NCI-H524 treated with DMSO at 0.1 percent for 48 hours (cell line): Measurements from ENCODE around the gene SLX9.
"Not testable (repeated sequence)": the region's sequence is repeated elsewhere in the genome, so short reads cannot be mapped to it uniquely, and the experiment has no call there.

Experiments
- DNase-seq: peaks from one replicate; lab custom pipeline; 2025; lab: John Stamatoyannopoulos, UW

Gene SLX9

DNA sequence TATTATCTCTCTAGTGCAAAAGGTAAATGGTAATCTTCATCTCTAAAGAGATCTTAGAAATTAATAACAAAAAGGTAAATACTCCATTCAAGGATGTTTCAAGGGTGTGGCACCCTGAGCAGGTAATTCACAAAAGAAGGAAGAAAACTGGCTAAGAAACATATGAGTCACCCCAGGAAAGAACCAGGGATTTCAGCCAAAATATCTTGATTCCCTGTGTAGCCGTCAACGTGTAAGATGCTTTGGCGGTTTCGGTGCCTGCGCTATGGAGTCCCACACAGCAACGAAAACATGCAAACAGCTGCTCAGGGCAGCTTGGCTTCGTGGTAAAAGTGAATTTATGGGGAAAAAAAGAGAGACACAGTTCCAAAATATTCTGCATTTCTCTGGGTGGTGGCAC, 22.9 kb upstream of the SLX9 start:
- no peak for DNase-seq

DNA sequence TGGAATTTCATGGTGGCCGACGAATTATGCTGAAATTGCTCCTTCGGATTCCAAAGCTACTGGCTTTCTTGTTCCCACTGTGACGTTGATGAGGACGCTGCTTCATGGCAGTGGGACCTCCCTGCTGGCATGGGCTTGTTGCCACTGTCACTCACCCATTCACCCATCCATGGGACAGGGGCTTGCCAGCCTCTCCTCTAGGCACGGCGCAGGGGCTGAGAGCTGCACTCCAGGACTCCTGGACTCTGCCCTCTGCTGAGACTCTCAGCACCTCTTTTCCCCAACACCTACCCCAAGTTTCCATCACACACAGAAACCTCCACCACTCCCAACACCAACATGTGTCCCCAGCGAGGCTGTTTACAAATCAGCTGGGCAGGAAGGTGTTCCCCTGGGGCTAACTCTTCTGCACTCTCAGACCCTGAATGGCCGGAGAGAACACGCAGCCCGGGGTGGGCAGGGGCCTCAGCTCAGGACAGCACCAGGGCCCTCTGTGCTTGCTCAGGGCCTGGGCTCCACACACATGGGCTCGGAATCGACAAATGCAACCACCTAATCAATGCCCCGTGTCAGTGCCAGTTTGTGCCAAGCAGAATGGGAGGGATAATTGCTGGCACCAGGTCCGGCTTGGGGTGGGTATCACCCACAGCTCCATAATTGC, 22.3 kb upstream of the SLX9 start:
- DNase-seq, result no peak

DNA sequence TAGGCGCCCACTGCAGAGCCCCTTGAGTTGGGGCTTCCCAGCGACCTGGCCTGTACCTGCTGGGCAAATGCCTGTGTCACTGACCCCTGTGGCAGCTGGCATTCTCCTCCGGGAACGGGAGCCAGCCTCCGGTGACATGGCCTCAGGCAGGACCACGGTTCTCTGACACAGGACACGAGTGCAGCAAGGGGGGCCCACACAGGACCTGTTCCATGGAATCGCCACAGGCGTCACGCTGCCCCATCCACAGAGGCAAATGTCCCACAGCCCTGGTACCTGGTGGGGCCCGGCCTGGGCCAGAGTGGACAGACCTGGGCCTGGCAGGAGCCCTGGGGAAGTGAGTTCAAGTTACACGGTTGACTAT, 21.7 kb upstream of the SLX9 start:
- DNase-seq, result no peak

DNA sequence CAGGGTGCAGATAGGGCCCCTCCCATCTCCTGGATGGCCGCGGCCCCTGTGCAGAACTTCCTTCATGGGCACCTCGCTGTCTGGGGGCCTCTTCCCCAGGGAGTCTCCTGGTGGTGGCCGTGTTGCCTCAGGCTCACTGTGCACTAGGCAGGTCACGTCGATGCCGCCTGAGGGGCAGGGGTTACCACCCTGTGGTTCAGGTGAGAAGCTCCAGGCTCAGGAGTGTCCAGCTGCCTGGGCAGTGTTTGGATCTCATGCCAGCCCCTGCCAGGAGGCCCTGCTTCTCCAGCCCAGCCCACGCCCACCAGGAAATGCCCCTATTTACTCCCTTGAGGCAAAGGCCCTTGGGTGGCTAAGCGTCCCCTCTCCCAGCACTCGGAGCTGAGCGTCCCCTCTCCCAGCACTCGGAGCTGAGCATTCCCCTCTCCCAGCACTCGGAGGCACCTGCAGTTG, 21.2 kb upstream of the SLX9 start:
- DNase-seq, result no peak

DNA sequence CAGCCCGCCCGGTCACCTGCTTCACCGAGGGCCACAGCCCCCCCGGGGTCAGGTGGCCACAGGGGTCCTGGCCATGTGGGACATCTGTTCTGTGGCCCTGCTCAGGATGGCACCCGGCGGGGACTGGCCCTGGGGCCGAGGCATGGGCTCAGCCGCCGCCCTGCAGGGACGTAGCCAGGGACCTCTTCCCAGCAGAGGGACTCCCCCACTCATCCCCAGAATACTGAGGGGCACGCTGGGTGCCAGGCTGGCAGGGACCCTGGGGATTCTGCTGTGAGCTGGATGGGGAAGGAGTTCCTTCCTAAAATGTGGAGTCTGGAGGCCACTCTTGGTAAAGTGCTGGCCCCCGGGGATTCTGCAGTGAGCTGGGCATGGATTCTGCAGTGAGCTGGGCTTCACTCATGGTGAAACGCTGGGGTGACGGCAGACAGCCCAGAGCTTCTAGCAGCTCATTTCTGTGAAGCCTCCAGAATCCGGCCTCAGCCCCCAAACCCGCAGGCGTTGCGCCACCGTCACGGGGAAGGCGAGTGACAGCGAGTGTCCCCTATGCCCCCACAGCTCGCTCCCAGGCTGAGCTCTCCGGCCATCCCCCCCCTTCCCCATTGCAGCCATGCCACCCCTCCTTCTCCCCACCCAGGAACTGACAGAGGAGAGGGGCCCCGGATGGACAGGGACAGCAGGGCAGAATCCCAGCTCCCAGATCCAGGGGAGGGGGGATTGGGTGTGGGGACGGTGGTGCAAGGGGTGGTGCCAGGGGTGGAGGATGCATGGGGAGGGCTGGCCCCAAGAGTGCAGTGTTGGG, 20.5 kb upstream of the SLX9 start:
- DNase-seq, result no peak

DNA sequence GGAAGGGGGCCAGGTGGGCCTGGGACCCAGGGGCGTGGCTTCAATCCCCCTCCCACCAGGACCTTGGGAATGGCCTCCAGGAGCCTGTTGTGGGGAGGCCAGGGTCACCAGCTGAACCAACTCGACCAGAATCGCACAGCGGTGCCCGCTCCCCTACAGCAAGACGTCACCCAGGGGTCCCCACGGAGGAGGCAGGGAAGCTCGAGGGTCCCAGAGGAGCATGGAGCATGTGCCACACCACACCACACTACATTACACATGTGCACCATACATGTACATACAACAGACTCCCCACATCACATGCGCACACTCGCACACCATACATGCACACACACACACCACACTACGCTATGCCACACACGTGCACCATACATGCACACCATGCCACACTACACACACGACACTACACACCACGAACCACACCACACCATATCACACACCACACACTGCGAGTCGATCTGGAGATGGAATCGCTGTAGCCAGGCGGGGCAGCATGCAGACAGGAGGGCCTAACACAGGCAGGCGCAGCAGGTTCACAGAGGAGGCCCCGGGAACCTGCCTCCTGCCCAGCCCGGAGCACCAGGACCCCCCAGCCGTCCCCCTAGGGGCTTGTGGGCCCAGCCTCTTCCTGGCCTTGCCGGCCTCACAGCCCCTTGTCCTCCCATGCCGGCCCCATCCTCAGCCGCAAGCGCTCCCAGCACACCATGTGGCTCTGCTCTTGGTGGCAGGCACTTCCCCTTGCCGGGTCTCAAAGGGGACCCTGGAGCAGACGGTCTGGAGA, 19.7 kb upstream of the SLX9 start:
- no peak for DNase-seq

DNA sequence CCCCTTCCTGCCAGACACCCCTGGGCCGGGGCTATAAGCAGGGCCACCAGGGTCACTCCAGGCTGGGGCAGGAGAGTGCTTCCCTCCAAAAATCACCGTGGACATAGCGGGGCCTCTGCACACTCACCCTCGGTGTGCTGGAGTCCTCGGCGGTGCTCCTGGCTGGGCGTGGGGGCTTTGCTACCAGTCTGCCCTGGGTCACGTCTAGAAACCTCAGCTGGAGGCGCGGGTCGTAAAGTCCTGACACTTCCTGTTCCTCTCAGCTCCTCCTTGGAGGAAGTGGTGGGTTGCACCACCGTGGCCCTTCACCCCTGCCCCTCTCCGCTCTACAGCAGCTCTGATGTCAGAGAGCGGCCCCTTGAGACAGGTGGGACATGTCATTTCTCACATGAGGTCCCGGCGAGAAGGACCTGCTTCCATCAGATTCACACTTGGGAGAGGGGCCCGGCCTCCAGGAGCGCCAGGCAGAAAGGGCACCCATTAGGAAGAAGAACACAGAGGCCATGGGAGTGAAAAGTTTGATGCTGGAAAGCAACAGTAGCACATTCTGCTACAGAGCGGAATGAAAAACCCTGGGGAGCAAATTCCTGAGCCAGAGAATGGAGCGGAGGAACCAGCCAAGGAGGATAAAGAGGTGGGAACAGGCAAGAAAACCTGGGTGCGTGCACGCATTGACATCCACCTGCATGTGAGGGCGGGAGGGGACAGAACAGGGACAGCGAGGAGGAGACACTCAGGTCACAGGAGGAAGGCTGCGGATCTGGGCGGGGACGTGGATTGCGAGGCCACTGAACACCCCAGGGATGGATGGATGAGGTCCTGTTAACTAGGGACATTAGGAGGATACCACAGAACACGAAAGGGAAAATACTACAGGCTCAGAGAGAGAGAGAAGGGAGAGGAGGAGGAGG, 18.9 kb upstream of the SLX9 start, which contains the start of gene ITGB2:
Gene ITGB2, minus strand, starts transcription at position 206 of the 911 bp plus-strand sequence. CDS start 10,117 bp downstream, outside the sequence.
- DNase-seq, result no peak

DNA sequence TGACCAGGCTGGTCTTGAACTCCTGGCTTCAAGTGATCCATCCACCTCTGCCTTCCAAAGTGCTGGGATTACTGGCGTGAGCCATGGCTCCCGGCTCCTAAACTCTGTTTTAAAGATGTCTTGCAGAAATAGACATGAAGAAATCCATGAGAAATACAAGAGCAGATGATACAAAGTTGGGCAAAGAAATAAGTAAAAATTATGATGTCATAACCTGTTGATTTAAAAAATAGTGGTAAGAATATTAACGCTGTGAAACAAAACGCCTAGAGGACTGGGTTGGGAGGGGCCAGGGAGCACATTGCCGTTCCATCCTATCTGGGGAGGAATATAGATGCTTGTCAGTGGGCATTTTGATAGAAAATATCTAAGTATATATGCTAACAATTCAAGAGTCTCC, 17.9 kb upstream of the SLX9 start:
- DNase-seq, result no peak

DNA sequence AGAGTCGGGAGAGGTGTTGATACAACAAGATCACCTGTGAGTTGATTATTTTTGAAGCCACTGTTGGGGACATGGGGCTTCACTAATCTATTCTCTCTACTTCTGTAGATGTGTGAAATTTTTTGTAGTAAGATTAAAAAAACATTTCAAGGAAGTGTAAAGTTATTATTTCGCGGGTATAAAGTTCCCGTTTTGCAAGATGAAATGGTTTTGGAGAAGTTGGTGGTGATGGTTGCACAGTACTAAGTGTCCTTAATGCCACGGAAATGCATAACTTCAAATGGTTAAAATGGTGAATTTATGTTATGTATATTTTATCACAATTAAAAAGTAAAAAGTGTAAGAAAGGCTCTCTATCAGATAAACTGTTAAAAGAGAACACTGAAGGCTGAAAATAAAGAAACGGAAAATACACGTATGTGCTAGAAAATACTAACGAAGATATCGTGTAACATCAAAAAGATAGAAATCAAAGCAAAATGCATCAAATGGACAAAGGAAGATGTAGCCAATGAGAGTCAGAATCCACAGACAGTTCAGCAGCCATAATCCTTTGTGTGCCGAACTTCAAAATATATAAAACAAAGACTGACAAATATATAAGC, 16.2 kb upstream of the SLX9 start:
- DNase-seq, result no peak

DNA sequence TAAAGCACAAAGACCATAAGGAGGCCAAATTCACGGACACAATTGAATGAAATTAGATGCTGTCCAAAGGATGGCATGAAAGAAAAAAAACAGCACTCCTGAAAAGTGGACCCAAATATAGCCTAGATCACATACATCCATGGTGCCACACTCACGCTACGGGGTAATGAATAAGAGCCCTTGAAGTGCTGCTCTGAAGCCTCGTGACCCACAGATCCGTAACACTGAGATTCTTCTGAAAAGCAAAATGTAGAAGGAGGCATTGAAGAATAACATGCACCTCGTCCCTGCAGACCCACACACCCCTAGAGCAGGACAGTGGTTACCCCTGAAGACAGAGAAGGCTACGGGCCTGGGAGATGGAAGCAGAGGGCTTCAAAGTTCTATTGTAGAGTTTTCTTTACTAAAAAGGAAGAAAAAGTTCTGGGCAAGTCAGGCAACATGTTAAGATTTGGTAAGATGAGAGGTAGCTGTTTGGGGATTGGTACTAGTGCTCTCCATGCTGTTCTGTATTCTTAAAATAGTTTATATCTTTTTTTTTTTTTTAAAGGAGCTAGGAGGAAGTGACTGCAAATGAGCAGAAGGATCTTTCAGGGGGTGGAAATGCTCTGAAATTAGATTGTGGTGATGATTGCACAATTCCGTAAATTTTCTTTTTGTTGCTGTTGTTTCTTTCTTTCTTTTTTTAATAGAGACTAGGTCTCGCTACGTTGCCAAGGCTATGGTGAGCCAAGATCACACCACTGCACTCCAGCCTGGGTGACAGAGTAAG, 15.0 kb upstream of the SLX9 start:
- no peak for DNase-seq

DNA sequence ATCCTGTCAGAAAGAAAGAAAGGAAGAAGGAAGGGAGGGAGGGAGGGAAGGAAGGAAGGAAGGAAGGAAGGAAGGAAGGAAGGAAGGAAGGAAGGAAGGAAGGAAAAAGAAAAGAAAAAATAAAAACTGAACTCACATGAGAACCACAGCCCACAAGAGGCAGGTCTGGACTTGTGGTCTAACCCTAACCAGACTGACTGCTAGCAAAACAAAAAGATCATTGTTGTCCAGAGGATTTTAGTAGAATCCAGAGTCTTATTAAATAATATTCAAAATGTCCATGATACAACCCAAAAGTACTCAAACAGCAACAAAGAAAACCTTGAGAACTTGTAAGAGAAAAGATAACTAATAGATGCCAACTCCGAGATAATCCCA, 14.5 kb upstream of the SLX9 start:
- no peak for DNase-seq

DNA sequence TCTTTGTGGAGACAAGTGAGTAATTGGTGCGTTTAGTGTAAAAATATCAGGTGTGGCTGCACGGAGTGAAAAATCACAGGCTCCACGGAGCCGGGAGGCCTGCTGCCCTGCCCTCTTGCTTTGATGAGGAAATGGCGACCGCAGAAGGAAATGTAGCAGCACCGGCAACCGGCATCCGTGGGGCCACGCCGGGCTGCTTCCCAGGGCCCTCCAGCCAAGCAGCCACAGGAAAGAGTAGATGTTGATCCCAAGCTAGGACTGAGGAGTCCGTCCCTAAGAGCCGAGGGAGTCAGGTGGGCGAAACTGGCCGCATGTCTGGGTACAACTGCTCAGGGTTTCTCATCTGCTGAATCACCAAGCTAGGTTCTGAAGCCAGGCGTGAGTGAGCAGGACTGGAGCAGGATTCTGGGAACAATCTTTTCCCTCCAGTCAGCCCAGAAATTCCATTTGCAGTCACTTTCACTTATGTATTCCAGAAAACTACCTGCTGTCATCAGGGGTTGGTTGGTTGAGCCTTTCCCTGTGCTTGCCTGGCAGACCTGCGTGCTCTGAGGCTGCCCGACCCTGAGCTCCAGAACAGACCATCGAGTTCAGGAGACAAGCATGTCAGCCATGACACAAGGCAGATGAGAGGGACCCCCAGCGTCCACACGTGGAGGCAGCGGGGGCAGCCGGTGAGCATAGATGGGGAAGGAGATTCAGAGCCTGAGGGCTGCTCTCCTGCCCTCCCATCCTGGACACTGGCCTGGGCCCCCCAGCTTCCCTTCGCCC, 13.3 kb upstream of the SLX9 start:
- DNase-seq, result no peak

DNA sequence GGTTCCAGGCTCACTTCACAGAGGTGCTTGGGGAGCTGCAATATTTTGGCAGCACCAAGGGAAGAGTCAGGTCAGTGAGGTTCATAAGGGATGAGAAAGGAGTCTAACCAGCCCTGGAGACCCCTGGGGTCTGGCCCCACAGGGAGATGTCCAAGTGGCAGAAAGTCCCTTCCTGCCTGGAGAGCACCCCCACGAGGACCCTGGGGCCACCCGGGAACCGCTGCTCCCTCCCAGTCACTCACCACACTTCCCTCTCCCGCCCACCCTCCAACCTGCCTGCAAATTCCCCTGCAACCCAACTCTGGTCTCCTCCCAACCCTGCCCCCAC, 12.6 kb upstream of the SLX9 start:
- no peak for DNase-seq

DNA sequence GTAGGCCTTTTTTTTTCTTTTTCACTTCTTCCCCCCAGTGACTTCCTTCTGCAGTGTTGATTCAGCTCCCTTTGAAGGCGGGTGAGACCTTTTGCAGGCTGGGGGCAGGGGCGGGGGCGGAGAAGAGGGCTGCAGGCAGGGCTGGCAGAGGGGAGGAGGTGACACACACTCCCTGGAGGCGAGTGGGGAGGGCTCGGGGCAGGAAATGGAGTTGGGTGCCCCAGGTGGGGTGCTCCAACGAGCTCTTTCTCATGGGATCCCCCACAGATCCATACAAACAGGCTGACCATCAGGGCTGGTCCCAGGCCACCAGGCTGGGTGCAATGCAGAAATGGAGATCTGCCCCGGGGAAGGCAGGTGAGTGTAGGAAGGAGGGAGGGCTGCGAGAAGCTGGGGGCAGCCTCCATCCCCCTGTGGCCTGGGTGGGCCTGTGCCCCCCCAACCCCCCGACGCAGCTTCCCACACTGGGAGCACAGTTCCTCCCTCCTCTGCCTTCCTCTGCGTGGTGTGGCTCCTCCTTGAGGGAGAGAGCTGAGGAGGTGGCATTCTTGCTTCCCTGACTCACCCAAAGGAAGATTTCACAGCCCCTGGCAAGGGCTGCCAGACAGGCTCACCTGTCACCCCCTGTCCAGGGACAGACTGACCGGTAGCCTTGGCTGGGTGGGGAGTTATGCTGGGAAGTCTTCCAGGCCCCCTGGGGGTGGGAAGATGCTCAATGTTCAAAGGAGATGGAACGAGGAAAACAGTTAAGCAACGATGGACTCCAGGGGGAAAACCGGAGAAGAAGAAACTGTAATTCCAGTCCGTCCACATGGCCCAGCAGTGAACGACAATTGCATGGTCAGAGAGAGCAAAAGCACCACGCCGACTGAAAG, 12.0 kb upstream of the SLX9 start:
- no peak for DNase-seq

DNA sequence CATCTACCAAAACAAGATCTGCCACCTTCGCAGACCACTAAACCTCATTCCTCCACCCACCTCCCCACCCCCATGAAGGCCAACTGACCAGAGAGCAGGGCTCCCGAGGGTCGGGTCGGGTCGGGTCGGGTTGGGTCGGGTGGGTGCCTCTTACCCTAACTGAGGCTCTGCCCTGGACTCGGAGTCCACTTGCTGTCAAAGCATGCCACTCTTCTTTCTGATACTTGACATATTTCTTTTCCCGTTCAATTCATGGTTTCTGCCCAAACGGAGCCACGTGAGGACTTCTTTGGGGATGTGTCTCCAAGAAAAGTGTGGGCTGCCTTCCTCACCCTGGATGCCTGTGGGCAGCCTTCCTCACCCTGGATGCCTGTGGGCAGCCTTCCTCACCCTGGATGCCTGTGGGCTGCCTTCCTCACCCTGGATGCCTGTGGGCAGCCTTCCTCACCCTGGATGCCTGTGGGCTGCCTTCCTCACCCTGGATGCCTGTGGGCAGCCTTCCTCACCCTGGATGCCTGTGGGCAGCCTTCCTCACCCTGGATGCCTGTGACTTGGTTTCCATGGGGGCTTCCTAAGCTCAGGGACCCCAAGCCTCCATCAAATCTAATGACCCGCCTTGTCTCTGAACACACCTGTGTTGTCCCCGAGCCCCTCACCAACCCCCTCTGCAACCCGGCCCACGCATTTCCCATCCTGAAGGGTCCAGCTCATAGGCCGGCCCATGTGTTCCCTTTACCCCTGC, 11.2 kb upstream of the SLX9 start:
- DNase-seq, result not testable (repeated sequence)

DNA sequence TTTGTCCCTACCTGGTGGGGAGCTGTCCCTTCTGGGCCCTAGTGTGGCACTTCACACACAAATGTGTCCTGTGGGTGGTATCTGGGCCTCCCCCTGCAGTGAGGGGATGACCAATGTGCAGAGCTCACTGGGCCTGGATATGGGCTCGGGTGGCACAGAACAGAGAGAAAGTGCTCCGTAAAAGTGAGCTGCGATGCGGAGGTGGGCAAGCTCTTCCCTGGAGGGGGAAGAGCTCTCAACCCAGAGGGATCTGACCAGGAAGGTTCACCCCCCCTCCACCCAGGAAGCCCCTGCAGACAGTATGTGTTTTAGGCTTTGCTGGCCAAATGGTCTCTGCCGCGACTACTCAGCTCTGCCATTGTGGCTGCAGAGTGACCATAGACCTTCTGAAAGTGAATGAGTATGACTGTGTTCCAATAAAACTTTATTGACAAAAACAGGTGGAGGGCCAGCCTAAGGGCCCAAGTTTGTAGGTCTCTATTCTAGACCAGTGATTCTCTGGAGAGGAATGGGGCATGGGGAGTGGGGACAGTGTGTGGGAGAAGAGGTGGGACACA, 10.5 kb upstream of the SLX9 start:
- DNase-seq, result no peak

DNA sequence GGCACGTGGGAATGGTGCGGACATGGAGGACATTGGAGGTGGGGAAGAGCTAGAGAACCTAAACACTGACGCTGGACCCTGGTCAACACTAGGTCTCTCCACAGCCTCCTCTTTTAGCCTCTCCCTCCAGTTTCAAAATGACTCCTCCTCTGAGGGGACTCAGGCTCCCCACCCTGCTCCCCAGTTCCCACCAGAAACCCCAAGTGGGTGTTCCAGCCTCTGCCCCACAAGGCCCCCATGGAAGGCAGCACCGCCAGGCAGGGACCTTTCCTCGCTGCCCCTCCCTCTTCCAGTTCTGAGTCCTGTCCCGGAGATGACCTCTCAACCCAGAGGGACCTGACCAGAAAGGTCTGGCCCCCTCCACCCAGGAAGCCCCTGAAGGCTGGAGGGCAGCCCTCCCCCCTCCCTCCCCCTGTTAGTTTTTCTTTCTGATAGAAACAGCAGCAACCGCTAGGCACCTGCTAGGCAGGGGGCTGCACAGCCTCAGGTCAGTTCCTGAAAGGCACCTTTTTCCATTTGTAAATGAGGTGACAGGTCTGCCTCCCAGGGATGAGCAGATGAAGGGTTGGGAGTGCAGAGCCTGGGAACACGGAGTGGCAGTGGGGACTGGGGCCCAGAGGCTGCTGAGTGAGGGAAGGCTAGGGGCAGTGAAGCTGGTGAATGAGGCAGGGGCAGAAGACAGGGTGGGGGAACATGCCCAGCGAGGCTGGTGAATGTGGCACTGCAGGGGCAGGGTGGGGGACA, 9.9 kb upstream of the SLX9 start:
- DNase-seq, result no peak
